HG03103 (cell line): ENCODE results near the gene MELK.
"Not testable (repeated sequence)": the region's sequence is repeated elsewhere in the genome, so short reads cannot be mapped to it uniquely, and the experiment has no call there.

ENCODE experiments used
- ATAC-seq: cut with Tn5 transposase; IDR thresholded peaks from one replicate; pipeline ENCODE4 v1.9.1; 2021; ENCODE audit warnings: low read depth; ENCODE audit not compliant: unreplicated experiment

MELK gene

GRCh38 chr9:36572515-36573418 lies at the start of gene MELK:
TSS of gene MELK (plus strand) at chr9:36572895. CDS start at chr9:36581682, 8,787 bp downstream.
- ATAC-seq = peak; percentile 62

DNA sequence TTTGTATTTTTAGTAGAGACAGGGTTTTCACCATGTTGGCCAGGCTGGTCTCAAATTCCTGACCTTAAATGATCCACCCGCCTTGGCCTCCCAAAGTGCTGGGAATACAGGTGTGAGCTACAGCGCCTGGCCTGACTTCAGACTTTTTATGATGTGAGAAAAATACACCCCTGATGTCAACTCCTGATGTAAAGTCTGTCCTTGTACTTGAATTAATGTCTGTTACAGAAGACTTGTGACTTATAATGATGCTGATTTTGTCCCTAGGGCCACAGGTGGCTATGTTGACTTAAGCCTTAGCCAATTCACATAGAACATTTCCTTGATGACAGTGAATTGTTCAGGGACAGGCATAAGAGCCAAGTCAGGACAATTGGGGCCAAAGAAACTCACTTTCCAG lies 42.5 kb upstream of the MELK start:
- ATAC-seq = no peak

- no peak for ATAC-seq
These were observed 40.3 kb upstream of the MELK start for GRCh38 chr9:36532353-36532752.

DNA sequence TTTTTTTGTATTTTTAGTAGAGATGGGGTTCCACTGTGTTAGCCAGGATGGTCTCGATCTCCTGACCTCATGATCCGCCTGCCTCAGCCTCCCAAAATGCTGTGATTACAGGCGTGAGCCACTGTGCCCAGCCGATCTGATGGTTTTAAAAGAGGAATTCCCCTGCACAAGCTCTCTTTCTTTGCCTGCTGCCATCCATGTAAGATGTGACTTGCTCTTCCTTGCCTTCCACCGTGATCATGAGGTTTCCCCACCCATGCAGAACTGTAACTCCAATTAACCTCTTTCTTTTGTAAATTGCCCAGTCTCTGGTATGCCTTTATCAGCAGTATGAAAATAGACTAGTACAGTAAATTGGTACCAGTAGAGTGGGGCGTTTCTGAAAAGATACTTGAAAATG lies 39.0 kb upstream of the MELK start:
- not testable (repeated sequence) for ATAC-seq

DNA sequence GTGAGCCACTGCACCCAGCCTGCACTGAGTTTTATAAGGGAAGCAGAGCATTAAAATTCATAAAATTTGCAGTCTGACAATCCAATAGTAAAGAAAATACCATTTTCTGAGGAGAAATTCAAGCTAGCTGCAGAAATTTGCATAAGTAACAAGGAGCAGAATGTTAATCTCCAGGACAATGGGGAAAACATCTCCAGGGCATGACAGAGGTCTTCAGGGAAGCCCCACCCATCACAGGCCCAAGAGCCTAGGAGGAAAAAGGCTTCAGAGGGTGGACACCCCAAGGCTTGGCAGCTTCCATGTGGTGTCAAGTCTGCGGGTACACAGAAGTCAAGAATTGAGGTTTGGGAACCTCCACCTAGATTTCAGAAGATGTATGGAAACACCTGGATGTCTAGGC lies 37.6 kb upstream of the MELK start:
- ATAC-seq = no peak

- no peak for ATAC-seq
These were observed 34.8 kb upstream of the MELK start for GRCh38 chr9:36537861-36538260.

DNA sequence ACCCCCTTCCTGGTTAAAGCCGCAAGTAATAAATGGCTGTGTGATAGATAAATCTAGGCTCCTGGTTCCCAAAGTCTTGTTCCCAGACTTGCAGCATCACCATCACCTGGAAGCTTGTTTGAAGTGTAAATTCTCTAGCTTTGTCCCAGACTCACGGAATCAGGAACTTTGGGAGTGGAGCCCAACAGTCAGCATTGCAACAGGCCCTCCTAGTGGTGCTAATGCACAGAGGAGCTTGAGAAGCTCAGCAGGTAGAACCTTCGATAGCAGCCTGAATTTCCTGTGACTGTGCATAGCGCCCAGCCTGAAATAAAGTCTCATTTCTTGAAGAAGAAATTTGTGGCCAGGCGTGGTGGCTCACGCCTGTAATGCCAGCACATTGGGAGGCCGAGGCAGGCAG lies 30.3 kb upstream of the MELK start:
- no peak for ATAC-seq

- no peak for ATAC-seq
These were observed 28.8 kb upstream of the MELK start for GRCh38 chr9:36543916-36544315.

DNA sequence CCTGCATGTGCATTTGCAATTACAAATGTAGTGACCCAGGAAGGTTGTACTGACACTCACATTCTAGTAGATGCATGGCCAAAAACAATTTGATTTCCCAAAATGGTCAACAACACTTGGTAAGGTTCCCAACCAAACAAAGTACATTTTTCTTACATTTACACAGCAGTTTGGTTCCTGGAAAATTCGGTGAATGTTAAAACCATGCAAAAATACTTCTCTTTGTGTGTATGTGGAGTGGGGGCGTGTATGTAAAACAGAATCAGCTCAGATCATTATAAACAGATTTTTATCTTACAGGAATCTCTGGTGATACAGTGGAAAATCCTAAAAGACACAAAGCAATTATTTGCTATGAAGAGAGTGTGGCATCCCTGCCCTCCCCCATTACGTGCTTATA lies 25.1 kb upstream of the MELK start:
- no peak for ATAC-seq

DNA sequence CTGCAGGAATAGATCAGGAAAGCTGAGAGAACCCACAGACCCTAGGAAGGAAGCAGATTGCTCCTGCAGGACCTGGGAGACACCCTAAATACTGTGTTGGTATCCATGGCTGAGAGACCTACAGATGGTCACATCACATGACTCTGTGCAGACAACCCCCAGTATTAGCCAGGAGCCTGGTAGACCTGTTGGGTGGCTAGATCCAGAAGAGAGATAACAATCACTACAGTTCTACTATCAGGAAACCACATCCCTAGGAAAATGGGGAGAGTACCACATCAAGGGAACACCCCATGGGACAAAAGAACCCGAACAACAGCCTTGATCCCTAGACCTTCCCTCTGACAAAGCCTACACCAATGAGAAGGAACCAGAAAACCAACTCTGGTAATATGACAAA lies 24.2 kb upstream of the MELK start:
- ATAC-seq = no peak

GRCh38 chr9:36550135-36550534 lies 22.6 kb upstream of the MELK start:
- no peak for ATAC-seq

- ATAC-seq = not testable (repeated sequence)
These were observed 22.0 kb upstream of the MELK start for GRCh38 chr9:36550631-36551098.

GRCh38 chr9:36551129-36551528 lies 21.6 kb upstream of the MELK start:
- ATAC-seq = no peak

- no peak for ATAC-seq
These were observed 20.8 kb upstream of the MELK start for GRCh38 chr9:36551910-36552309.

GRCh38 chr9:36559036-36559695 lies 13.5 kb upstream of the MELK start:
- ATAC-seq = no peak

DNA sequence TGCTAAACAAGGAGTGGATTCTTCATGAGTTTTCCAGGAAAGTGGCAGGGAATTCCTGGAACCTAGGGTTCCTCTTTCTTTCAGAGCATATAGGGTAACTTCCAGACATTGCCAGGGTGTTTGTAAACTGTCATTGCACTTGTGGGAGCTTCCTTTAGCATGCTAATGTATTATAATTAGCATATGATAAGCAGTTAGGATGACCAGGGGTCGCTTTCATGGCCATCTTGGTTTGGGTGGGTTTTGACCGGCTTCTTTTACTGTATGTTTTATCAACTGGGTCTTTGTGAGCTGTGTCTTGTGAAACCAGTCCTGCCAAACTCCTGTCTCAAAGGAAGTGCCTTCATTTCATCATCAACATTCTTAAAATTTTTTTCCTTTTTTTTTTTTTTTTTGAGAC lies 11.9 kb upstream of the MELK start:
- no peak for ATAC-seq

- not testable (repeated sequence) for ATAC-seq
These were observed 9.9 kb upstream of the MELK start for GRCh38 chr9:36562801-36563200.

GRCh38 chr9:36566813-36567221 lies 5.9 kb upstream of the MELK start:
- ATAC-seq = no peak

- not testable (repeated sequence) for ATAC-seq
These were observed 4.0 kb upstream of the MELK start for GRCh38 chr9:36568681-36569080.

DNA sequence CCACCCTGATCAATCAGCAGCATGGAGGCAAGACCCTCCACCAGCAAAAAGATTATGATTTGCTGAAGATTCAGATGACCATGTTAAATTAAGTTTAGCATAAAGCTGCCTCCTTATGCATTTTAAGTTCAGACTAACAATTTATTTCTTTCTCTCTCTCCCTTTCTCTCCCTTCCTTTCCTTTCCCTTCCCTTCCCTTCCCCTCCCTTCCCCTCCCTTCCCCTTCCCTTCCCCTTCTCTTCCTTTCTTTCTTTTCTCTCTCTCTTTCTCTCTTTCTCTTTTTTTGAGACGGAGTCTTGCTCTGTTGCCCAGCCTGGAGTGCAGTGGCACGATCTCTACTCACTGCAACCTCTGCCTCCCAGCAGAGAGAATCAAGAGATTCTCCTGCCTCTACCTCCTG lies 1.4 kb upstream of the MELK start:
- ATAC-seq = no peak

GRCh38 chr9:36574045-36574444 lies 1.4 kb downstream of the MELK start:
- ATAC-seq = not testable (repeated sequence)

DNA sequence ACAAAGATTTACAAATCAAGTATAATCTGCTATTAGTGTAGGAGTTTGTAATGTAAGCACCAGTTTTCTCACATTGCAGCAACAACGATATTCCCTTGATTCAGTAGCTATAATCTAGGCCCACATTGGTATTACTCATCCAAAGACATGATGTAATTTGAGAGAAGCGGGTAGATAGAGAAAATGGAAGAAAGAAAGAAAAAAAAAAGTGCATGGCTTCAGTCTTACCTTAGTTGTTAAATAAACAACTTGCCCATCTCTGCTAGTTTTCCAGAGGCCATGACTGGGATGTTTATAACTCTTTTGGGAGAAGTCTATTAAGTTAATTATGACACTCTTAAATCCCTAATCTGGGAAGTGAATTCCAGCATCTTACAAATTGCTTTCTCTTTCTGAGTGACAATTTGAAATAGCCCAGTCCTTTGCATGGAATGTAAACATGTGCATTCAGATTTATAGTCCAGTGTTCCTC lies 2.8 kb downstream of the MELK start:
- ATAC-seq = no peak
